Type B pancreatic cell (in vitro differentiated cells): ENCODE results near the gene RAD51B. TPM values are rescaled to one million over a fixed set of nuclear protein-coding genes. Genes with fewer than 3 reads are reported as not detected.

Experiments
- DNase-seq: peaks from one replicate; pipeline ENCODE4 v3.0.0; 2021; ENCODE audit warnings: mixed read lengths; ENCODE audit not compliant: unreplicated experiment; ENCODE audit errors: extremely low spot score
- H3K27ac Mint-ChIP-seq: 2 replicates; pipeline ENCODE4 v1.8.0; 2021; ENCODE audit warnings: mild to moderate bottlenecking, mixed read lengths
- H3K27me3 Mint-ChIP-seq: 2 replicates; pipeline ENCODE4 v1.8.0; 2021; ENCODE audit warnings: mixed read lengths
- H3K36me3 Mint-ChIP-seq: 2 replicates; pipeline ENCODE4 v1.8.0; 2021; ENCODE audit warnings: mixed read lengths
- H3K4me1 Mint-ChIP-seq: one replicate; pipeline ENCODE4 v1.8.0; 2021; ENCODE audit warnings: mixed read lengths; ENCODE audit not compliant: unreplicated experiment
- H3K4me3 Mint-ChIP-seq: 2 replicates; pipeline ENCODE4 v1.8.0; 2021; ENCODE audit warnings: mild to moderate bottlenecking, mixed read lengths
- H3K9me3 Mint-ChIP-seq: 2 replicates; pipeline ENCODE4 v1.8.0; 2021; ENCODE audit warnings: mixed read lengths
- total RNA-seq: library from RNA; stranded (reverse); gene quantifications from 2 replicates; pipeline ENCODE4 v1.2.1, GENCODE V29; 2021; ENCODE audit warnings: low replicate concordance
- TF ChIP-seq, protein P1 (sequence below): fragments of 200-600 bp; sonication (generic); conservative IDR thresholded peaks from 2 replicates; pipeline ENCODE4 v1.5.0; 2021; ENCODE audit warnings: antibody characterized with exemption, mild to moderate bottlenecking

RAD51B gene
- total RNA-seq, 1 donor from 2014 or later: 27.3 TPM

DNA sequence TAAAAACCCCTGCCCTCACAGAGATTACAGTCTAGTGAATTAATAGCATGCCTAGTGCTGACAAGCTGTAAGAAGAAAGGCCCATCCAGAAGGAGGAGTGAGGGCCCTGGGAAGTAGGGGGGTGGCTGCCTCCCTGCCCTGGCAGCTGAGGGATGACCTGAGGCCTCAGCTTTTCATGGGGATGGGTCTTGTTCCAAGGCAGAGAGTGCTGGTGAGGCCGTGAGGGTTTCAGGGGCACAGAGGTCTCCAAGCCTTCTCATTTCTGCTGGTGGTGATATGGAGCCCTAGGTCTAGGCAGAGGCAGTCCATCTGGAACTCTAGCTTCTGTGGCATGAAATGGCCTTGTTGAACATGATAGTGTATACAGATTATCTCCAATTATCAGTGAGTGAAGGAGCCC, 858.9 kb downstream of the RAD51B start:
- Mint-ChIP-seq H3K9me3 (peaks cover 13% of the 10 kb centered on the region), H3K4me3 (no peak overlapping the region), H3K27ac (peak overlapping the region; percentile 87), H3K36me3 (peaks cover 14% of the 10 kb centered on the region), H3K4me1 (peaks cover 52% of the 10 kb centered on the region), H3K27me3 (no peaks in the 10 kb centered on the region)
- TF ChIP-seq, protein P1, sequence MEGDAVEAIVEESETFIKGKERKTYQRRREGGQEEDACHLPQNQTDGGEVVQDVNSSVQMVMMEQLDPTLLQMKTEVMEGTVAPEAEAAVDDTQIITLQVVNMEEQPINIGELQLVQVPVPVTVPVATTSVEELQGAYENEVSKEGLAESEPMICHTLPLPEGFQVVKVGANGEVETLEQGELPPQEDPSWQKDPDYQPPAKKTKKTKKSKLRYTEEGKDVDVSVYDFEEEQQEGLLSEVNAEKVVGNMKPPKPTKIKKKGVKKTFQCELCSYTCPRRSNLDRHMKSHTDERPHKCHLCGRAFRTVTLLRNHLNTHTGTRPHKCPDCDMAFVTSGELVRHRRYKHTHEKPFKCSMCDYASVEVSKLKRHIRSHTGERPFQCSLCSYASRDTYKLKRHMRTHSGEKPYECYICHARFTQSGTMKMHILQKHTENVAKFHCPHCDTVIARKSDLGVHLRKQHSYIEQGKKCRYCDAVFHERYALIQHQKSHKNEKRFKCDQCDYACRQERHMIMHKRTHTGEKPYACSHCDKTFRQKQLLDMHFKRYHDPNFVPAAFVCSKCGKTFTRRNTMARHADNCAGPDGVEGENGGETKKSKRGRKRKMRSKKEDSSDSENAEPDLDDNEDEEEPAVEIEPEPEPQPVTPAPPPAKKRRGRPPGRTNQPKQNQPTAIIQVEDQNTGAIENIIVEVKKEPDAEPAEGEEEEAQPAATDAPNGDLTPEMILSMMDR: no peak
- no peak for DNase-seq

DNA sequence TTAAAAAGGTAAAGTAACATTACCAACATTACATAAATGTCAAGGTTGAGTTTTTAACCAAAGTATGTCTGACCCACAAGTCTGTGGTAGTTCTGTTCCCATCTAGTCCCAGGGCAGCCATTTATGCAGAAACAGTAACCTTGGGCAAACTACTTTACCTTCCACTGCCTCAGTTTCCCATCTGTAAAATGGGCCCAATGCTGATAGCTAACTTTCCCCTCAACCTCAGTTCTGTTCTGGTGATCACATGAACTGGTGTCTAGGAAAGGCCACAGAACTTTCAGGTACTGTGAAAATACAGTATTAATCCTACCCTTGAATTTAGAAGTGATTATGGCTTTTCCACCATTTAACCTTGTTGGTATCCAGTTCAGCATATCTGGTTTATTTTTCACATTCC, 859.7 kb downstream of the RAD51B start:
- TF ChIP-seq, protein P1: no peak
- Mint-ChIP-seq H3K4me1 (peaks cover 57% of the 10 kb centered on the region), H3K27me3 (no peaks in the 10 kb centered on the region), H3K27ac (peak overlapping the region; percentile 54), H3K36me3 (peaks cover 14% of the 10 kb centered on the region), H3K4me3 (no peak overlapping the region), H3K9me3 (peaks cover 13% of the 10 kb centered on the region)
- no peak for DNase-seq

DNA sequence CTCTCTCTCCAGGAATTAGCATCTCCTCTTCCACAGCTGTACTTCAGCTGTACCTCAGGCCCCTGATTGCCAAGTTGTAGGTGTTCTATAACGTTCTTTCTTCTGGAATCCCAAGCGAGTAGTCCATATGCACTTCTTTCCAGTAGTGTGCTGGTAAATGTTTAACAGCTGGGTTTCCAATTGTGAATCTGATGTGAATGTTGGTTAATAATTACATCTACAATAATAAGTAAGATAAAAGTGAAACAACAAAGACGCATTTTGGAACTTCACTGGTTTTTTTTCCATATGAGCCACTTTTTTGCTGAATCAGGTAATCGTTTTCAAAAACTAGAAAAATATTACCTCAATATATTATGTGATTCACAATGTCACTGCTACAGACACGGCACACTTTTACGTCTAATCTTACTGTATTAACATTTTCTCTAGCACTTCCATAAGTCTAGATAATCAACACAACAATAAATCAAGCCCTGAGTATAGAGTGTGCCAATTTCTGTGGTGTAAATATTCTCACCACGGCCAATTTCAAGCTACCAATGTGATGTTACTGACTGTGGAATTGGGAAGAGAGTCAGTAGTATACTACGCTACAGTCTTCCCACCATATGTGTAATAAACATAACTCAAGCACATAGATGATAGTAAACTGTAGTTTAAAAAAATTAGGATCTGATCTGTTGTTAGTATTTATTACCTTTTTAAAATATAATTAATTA, 860.3 kb downstream of the RAD51B start:
- no peak for DNase-seq
- peaks cover 63% of the 10 kb centered on the region for H3K4me1 Mint-ChIP-seq
- TF ChIP-seq, protein P1: no peak
- no peak overlapping the region for H3K4me3 Mint-ChIP-seq
- peak overlapping the region; percentile 54 for H3K27ac Mint-ChIP-seq
- H3K36me3 Mint-ChIP-seq: peaks cover 14% of the 10 kb centered on the region
- H3K27me3 Mint-ChIP-seq: no peaks in the 10 kb centered on the region
- peaks cover 13% of the 10 kb centered on the region for H3K9me3 Mint-ChIP-seq

DNA sequence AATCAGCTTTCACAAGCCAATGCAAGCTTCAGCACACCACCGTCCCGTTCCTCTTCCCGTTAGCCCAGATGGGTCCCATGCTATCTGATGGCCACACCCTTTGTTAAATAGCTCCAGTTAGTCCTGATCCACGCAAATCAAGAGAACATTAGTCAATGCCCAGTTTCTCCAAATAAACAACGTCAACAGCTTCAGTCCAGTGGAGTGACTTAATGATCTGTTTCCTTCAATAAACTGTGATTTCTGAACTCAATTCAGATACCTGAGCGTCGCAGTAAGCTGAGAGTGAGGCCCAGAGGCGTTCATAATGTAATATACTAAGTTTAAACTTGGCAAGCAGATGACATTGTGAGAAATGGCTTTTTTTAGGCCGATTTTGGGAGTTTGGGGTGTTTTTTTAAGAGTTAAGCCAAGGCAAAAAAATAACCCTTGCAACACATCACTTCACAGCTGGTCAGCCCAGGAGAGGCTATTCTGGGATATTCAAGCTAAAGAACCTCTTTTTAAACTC, 861.0 kb downstream of the RAD51B start:
- peak overlapping the region; percentile 67 for H3K4me3 Mint-ChIP-seq
- peaks cover 69% of the 10 kb centered on the region for H3K4me1 Mint-ChIP-seq
- peaks cover 14% of the 10 kb centered on the region for H3K36me3 Mint-ChIP-seq
- TF ChIP-seq, protein P1: no peak
- DNase-seq: no peak
- no peaks in the 10 kb centered on the region for H3K27me3 Mint-ChIP-seq
- H3K27ac Mint-ChIP-seq: peak overlapping the region; percentile 44
- peaks cover 12% of the 10 kb centered on the region for H3K9me3 Mint-ChIP-seq

DNA sequence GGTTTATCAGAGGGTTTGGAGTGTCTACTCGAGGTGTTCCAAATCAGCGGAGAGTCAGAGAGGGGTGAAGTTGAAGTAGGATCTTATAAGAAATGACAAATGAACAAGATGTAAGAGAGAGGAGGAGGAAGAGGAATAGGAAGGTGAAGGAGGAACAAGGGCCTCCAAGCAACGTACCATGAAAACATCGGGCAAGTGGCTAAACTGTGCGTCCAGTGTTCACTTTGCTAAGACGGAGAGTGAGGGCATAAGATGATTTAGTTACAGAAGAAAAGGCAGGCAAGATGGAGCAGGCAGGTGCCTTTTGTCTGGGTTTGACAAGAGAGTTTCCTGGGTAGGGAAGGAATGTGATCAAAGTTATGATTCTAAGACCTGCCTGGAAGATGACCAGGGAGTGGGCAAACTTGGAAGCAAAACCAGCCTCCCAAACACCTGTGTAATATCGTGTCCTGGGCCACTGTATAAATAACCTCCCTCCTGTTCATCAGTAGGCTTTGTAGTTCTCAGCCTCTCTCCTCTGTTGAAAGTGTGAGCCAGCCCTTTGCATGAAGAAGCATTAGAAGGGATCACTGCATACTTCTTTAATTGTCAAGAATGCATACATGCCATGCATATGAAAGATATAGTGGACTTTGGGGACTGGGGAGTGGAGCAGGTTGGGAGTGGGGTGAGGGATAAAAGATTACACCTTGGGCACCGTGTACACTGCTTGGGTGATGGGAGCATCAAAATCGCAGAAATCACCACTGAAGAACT, 861.9 kb downstream of the RAD51B start:
- peaks cover 75% of the 10 kb centered on the region for H3K4me1 Mint-ChIP-seq
- H3K27me3 Mint-ChIP-seq: no peaks in the 10 kb centered on the region
- TF ChIP-seq, protein P1: no peak
- no peak for DNase-seq
- H3K9me3 Mint-ChIP-seq: peaks cover 9% of the 10 kb centered on the region
- H3K27ac Mint-ChIP-seq: peak overlapping the region; percentile 93
- H3K4me3 Mint-ChIP-seq: peak overlapping the region; percentile 2
- H3K36me3 Mint-ChIP-seq: peaks cover 11% of the 10 kb centered on the region
